AG08395 (cell line): ENCODE results near the gene MYO18A.
"Not testable (repeated sequence)": the region's sequence is repeated elsewhere in the genome, so short reads cannot be mapped to it uniquely, and the experiment has no call there.

Experiments
- DNase-seq: peaks from one replicate; pipeline ENCODE4 v3.0.0; 2012; ENCODE audit warnings: mixed read lengths, low spot score

The MYO18A gene

DNA sequence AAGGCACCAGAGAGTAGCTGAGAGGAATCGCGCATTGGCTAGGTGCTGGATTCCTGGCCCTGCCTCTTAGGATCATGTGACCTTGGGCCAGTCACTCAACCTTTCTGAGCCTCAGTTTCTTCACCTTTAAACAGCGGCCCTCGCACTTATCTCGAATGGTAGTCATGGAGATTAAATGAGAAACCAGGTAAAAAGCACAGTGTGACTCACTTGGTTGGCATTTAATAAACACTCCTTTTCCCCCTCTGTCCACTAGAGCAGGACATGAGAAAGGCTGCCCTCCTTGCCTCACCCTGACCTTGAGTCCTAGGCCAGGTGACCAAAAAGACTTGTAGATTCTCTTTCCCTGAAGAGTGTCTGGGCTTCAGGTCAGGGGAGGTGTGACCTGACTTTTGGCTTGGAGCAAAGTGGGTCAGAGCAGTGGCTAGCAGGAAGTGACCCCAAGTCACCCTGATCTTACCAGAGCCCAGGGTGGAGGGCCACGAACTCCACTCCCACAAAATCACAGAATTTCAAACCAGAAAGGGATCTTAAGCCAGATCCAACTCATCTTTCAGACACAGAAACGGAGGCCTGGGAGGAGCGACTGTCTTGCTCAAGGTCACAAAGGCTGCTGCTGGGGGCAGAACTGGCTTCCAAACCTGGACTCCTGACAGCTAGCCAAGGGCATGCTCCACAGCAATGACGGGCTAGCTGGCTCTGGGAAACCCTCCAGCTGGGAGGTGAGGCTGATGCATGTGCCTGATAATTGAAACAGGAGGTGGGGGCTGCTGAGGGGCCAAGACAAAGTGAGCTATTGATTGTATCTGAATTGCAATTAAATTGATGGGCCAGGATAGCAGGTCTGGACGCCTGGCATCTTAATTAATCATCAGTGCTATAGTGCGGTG is 72.0 kb downstream of the MYO18A start:
- no peak for DNase-seq

DNA sequence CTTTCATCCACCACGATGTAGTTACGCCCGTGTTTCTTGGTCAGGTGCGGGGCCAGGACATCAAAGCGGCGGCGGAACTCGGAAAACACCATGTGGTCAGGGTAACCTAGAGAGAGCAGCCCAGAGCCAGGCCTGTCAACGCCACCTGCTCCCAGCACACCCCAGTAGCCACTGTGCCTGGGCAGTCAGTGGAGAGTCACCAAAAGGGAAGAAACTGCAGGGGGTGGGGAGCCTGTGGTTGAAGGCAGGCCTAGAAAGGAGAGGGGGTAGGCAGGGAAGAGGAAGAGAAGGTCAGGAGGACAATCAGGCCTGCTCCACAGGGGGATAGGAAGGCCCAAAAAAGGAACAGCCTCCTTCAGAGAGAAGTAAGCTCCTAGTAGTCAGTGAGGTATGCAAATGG is 73.1 kb downstream of the MYO18A start:
- DNase-seq = no peak

DNA sequence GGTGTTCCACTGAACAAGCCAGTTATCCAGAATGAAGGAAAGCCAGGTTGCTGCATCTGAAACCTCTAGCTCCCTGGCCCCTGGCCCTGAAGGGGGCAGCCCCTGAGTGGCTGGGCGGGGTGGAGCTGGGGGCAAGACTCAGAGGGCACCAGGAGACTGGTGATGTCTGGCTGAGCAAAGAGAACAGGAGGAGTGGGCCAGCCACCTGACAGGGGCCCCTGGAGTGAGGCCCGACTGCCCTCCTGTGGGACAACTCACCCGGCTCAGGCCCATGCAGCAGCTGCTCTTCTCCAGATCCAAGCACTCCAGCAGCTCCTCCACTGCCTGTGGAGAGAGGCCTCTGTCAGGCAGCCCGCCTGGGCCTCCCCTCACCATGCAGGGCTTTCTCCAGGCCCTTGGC is 76.9 kb downstream of the MYO18A start:
- DNase-seq = no peak

DNA sequence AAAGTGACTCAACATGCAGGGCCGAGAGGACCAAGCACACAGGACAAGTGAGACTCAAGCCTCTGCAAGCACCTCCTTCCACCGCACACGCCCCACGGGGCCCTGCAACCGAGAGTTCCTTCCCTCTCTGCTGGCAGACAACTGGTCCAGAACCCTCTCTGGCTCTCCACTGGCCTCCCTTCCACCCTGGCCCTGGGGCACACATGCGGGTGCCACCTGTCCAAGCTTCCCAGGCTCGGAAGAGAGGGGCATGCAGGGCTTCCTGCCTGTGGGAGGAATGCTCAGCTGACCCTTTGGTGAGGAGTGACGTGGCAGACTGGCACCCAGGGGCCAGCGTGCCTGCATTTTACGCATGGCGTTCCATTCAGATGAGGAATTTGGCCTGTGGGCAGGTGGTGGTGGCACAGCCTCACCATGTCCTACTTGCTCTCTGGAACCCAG is 77.4 kb downstream of the MYO18A start:
- no peak for DNase-seq

DNA sequence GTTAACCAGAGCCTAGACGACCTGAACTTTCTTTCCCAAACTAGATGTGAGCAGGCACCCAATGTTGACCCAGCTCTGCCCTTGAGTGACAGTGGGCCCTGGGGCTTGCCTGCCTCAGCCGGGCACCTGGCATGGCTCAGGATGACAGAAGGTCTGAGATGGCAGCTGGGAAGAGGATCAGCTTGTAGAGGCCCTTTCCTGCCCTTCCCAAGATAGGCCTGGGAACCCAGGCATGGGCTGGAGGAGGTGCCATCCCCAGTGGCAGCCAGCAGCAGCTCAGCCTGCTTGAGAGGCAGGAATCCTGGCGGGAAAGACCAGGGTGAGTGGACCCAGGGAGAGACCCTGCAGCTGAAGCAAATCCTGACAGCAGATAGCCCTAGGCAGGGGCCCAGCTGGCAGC is 78.2 kb downstream of the MYO18A start:
- DNase-seq = no peak

DNA sequence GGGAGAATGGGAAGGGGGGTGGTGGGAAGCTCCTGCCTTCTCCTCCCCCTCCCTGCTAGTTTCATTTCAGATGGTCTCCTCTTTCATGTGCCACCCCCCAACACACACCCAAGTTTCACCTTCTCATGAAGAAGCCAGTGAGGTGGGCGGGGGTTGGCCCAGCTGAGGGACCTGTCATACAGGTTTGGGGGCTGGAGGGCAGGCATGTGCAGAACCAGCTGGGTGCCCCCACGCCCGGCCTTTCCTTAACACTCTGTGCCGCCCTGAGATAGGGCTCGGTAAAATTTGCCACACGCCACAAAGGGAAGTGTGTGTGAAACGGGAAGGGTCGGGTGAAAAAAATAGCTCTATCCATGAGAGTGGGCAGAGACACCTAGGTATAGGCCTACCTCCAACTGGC is 79.9 kb downstream of the MYO18A start:
- no peak for DNase-seq

DNA sequence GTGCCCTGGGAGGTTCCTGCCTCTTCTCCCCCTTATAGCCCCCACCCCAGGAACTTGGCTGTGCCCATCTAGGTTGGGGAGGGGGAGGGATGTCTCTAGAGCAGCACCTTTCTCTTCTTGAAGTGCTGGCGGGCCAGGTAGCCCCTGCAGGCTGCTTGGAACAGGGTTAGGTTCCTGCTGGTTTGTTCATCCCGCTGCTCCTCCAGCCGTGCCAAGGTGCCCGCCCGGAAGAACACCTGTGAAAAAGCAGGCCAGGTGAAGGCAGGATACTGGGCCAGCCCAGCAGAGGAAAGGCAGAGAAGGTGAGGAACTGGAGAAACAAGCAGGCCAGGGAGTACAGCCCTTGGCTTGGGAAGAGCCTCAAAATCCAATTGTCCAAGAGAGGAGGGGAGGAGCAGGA is 80.7 kb downstream of the MYO18A start:
- DNase-seq = no peak

DNA sequence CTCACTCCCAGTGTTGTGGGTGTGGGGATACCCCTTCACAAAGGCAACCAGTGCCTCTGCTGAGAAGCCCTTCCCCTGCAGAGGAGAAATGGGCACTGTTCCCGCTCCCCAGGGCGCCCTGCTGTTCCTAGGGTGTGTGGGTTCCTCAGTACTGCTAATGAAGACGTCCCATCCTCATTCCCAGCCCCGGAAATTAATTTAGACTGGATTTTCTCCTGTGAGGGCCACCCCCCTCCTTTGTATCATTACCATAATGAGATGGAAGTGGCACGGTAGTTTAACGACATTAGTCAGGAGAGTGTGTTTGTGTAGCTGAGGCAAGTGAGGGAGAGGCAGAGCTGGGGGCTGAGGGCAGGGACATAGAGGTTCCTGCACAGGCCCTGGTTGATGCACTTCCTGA is 84.1 kb downstream of the MYO18A start:
- no peak for DNase-seq

DNA sequence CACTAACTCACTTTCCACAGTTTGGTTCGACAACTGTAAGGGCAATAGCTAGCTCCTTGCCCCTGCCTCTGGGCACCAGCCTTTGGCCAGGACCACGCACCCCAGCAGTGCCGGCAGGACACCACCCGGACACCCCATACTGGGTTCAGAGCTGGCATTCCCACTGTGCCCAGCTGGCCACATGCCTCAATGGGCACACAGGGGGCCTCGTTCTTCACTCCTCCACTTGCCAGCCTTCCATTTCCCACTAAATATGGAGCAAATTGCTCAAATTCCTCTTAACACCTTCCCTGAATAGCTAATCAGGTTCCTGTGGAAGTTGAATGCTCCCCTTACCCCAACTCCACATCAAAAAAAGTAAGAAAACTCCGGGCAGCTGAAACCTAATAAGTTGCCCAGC is 84.8 kb downstream of the MYO18A start:
- no peak for DNase-seq

DNA sequence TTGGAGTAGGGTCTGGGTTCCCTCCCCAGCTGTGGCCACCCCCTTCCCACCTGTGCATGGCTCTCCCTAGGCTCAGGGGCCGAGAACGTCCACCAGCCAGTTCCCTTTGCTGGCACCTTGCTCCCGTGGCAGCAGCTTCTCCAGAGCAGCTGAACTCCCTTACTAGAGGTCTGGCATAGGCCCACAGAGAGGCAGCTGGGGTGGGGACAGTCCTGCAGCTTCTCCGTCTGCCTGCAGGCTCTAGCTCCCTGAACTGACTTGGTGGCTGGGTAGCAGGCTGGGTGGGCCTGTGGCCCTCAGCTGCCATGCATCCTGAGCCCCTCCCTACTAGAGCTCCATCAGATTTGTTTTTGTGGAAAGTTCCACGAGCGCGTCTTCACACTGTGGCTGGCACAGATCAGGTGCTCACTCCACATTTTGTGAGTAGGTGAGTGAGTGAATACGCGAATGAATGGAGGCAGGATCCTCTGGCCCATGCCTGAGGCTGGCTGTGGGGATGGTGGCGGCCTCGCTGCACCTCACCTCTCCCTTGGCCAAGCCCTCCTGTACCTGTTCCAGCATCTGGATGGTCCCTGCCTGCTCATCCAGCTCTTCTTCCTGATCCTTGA is 86.0 kb downstream of the MYO18A start:
- DNase-seq = no peak

DNA sequence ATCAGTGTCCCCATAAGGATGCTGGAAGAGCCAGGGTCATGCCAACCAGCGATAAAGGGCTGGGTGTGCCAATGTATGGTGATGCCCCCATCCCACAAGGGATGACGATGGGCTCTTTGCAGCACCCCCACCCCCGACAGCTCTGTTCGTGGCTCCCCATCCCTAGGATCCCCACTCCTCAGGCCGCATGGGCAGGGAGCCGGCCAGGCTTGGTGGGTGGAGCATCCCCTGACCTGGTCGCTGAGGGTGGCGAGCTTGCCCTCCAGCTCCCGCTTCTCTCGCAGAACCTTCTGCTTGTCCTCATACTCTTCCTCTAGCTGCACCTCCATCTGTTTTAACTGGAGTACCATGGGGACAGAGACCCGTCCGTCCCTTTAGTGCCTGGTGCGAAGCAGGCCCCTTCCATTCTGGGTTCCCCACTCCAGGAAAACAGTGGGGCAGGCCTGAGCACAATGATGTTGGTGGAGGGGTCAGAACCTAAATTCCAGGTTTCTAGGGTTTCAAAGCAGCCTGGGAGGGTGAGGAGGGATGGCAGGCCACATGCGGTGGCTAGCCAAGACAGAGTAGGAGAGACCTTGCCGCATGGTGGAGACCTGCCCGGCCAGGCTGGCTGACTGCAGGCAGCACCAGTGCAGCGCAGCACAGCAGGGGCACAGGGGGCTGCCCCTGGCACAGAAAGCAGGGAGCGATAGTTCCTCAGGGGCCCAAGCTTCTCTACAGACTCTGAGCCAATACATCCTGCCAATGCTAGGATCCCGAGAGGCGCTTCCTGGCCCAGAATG is 86.9 kb downstream of the MYO18A start:
- DNase-seq = no peak

DNA sequence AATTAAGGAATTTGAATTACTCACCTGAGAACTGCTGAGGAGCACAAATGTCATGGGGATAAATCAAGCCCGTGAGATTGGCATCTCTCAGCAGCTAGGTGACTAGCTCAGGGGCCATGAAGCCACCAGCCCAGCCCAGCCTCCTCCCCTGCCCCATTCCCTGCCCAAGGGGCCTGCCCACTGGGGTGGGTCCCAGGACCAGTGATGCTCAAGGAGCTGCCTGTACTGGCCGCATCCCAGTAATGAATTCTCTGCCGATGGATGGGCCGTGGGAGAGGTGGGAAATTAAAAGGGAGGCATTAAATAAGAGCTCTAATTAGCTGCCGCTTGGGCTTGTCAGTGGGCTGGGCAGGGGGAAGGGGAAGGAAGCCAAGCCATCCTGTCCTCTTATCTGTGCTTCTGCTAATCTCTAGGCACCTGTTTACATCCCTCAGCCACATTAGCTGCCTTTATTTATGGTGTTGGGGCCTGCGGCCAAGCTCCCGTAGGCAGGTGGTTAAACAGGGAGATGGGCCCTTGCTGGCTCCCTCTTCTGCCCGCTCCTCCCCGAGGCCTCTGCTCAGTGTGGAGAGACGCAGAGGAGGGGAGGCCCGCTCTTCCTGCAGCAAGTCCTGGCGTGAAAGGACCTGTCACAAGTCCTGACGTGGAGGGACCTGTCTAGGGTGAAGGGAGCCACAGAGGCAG is 88.5 kb downstream of the MYO18A start:
- DNase-seq = no peak

DNA sequence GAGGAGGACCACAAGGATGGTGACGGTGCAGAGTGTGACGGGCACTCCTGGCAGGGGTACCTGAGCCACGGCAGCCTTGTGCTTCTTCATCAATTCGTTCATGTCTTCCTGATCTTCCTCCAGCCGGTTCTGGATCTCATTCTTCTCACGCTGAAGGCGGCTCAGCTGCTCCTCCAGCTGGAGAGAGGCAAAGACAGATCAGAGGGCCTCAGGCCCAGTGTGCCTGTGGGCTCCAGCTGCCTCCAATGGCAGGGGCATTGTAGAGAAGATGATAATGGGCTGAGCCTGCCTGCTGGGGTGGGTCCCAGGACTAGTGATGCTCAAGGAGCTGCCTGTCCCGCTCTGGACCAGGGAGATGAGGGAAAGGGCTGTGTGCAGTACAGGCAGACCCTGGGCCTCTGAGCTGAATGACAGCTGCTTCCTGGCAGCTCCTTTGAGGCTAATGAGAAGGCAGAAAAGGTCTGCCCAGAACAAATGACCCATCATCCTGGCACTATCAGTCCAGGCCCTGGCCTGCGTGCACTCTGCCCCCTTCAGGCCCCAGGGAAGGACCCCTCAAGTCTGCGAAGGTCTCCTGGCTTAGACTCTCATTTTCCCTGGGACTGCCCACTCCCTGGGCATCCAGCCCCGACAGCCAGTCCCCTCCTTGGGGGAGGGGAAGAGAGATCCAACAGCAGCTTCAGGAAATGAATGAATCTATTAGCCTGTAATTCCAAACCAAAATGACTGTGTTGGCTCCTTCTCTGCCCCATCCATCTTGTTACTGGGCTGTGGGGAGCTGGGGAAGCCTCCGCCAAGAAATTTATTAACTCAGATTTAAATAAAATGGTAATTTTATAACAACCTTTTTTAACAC is 89.2 kb downstream of the MYO18A start:
- no peak for DNase-seq

DNA sequence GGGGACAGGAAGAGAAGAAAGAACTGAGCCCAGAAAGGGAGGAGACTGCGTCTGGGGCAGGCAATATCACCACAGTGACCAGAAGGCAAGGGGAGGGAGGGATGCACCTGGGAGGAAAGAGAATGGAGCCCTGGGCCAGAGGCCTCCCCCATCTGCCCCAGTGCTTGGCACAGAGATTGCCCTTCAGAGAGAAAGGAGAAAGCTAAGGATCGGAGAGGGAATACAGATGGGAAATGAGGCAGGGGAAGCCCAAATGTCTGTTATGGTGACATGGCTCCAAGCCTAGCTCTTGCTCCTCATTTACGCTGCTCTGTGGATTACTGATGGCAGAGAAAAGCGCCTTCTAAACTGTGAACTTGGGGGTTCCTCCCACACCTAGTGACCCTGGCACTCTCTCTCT is 90.1 kb downstream of the MYO18A start:
- DNase-seq = no peak

DNA sequence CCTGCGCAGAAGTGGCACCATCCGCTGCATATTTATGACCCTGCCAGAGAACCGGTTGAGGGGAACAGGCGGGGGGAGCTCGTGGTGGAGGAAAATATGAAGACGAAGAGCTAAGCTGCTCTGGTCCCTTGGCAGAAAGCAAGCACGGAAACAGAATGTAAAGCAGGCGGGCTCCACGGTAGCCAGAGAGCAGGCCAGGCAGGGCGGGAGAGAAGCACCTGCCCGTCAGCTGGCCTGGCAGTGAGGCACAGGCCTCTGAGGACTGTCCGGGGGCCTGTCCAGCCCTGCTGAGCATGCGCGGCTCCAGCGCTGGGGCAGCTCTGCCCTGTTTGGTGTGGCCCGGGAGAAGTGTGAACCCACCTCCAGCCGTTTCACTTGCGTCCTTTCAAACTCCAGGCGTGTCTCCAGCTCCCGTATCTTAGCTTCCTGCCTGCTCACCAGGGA is 90.6 kb downstream of the MYO18A start:
- no peak for DNase-seq

DNA sequence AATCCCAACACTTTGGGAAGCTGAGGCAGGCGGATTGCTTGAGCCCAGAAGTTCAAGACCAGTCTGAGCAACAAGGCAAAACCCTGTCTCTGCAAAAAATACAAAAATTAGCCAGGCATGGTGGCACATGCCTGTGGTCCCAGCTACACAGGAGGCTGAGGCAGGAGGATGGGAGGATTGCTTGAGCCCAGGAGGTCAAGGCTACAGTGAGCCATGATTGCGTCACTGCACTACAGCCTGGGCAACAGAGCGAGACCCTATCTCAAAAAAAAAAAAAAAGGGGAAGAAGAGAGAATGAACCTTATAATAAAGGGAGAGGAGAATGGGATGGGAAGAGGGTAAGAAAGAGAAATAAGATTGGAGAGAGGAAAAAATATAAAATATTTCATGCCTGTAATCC is 91.4 kb downstream of the MYO18A start:
- DNase-seq = not testable (repeated sequence)

DNA sequence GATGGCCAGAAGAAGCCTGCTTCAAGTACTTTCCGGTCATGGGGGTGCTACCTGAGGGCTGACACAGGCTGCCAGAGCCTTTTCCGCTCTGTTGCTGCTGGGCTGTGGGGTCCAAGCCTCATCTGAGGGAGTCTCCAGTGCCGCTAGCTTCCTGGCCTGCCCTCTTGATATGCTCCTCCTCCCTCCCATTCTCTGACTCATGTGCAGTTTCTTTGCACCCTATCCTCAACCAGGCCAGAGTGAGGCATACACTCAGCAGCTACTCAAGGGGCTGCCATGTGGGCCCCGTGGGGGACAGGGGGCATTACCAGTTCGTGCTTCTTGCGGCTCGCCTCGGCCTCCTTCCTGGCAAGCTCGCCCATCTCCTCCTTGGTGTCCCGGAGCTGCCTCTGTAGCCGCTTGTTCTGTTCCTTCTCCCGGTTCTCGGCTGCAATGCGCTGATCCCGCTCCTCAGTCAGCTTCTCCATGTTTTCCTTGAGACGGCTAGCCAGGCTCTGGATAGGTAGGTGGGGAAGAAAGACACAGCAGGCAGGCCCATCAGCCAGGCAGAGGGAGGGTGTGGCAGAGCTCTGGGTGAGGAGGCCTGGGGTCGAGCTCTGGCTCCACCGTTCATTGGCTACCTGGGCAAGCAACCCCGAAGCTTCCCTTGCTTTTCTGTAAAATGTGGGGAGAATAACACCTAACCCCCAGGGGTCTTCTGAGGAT is 93.4 kb downstream of the MYO18A start:
- DNase-seq = no peak

DNA sequence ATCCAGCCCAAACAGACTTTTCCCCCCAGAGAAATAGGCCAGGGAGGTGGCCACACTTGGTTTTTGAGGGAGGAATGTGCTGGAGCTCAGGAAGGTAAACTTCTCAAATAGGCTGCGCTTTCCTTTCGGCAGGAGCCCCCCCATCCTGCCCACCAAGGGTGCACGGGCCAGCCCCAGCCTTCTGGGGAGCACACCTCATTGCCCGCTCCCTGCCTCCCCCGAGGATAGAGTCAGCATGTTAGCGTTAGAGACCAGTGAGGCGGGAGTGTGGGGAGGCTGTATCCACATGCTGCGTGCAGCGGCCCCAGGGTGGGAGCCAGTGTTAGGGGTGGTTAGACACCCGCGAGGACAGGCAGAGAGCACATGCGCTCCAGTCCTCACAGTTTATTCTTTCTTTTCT is 95.0 kb downstream of the MYO18A start:
- no peak for DNase-seq

DNA sequence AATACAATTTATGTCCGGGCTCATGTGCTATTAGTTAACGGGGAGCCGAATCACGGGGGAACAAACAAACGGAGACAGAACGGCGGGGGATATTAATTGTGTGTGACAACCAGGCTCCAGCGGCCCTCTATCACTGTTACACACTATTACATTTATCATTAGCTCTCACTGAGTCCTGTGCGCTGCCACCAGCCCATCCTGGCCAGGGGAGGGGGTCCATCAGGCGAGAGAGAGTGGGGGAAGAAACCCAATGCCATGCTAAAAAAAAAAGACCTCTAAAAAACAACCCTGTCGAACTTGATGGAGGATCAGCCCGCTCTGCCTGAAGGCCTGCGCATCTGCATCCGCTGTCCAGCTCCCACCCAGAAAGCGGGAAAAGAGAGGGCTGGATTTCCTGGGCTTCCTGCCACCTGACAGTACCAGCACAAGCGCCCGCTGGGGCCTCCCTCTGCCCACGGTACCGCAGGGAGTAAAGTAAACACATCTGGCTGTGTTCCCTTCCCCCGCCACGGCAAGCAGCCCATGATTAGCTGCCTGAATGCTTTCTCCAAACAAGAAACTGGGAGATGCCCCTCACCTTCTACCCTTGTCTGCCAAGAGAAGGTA is 95.6 kb downstream of the MYO18A start:
- DNase-seq = no peak

DNA sequence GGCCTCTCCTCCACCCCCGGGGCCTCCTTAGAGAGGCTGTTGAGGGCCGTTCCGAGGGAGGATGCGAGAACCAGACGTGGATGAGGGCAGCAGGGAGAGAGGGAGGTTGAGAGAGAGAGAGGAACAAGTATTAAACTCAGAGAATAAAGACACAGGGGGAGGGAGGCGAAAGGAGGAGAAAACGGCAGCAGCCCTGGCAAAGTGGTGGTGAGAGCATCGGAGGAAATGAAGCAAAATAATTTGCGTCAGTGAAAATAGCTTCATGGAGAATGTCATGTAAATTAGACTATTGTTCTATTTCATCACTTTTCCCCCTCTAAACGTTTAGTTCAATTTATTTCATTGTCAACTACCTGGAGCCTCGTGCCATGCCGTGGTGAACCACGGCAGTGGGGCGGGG is 99.2 kb downstream of the MYO18A start:
- DNase-seq = no peak
